ENCODE results near the gene DAB2IP. TPM values are rescaled to one million over a fixed set of nuclear protein-coding genes. Genes with fewer than 3 reads are reported as not detected.

DAB2IP gene
- total RNA-seq, 1 experiment from 2014 or later: 56.3 TPM

DNA sequence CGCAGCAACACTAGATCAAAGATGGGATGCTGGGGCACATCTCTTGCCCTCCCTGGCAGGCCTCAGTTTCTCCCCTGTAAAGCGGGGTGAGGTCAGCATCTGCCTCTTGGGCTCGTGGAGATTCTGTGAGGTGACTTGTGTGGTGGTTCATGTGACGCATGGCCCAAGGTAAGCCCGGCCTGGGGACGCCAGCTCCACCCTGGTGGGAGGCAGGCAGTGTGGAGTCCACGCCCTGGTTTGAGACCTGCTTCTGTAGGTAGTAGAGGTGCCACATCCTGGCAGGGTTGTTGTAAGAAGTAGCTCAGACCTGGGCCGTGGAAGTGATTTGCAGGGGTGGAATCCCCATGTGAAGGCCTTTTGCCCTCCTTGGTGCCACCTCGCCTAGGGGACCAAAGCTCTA lies 101.5 kb downstream of the DAB2IP start:
- no peak overlapping the region for H3K27ac Mint-ChIP-seq (ENCODE audit: unreplicated experiment)

DNA sequence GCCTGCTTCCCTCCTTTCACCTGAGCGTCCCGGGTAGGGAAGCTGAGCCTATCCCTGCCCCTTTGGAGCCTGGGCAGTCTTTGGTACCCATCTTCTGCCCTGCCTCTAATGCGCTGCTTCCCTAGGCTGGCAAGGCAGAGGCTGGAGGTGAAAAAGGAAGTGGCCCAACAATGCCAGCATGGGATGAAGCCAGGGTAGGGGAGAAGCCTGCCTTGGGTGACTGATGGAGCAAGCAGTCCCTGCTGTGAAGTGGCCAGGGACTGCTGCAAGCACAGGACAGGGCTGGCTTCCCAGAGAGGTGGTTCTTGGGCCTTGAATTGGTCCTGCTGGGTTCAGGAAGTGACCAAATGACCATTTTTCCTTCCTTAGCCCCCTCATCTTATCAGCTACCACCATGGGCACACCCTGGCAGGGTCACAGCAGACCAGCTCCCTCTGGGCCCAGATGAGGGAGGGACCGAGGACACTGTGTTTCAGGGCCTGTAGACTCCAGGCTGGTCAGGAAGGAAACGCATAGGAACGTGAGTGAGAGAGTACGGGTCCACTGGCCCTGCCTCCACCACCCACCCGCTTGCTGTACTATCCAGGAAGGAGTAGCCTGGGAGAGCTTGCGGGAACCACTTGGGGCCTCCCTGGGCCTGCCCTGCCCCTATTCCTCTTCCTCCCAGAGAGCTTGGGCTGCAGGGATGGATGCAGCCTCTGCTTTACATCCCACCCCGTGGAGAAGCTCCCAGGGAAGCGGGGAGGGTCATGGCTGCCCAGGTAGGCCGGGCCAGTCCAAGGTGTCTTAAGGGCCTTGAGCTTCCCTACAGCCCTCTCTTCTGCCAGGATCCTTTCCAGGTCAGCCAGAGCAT lies 102.6 kb downstream of the DAB2IP start:
- Mint-ChIP-seq H3K9me3 (ENCODE audit: low read depth, unreplicated experiment) (no peaks in the 10 kb centered on the region), H3K27me3 (ENCODE audit: unreplicated experiment) (no peaks in the 10 kb centered on the region), H3K27ac (ENCODE audit: unreplicated experiment) (no peak overlapping the region), H3K36me3 (ENCODE audit: insufficient read depth, unreplicated experiment) (peaks cover 24% of the 10 kb centered on the region), H3K4me1 (ENCODE audit: low read depth, unreplicated experiment) (peaks cover 28% of the 10 kb centered on the region), H3K4me3 (ENCODE audit: low read depth, unreplicated experiment) (no peak overlapping the region)
- TF ChIP-seq CTCF (IDR thresholded peaks at IDR 0.05; ENCODE audit: unreplicated experiment): no peak
- no TSS peak for BruUV-seq (replicated peaks)
- intact Hi-C loops (cut with micrococcal nuclease; ENCODE audit: unreplicated experiment): no loop called here
- no peak for DNase-seq
- CTCF ChIA-PET: no interaction called here

More for the DNA sequence above, 101.5 kb downstream of the DAB2IP start:
- H3K36me3 Mint-ChIP-seq (ENCODE audit: insufficient read depth, unreplicated experiment): peaks cover 19% of the 10 kb centered on the region
- peaks cover 30% of the 10 kb centered on the region for H3K4me1 Mint-ChIP-seq (ENCODE audit: low read depth, unreplicated experiment)
- BruUV-seq (replicated peaks): no TSS peak
- intact Hi-C loops (cut with micrococcal nuclease; ENCODE audit: unreplicated experiment): no loop called here
- CTCF ChIA-PET: interaction anchor here (1.1 kb wide), 1 partner anchor 66 kb away, joined by 3 read pairs; no protein-coding TSS in a partner anchor
- no peaks in the 10 kb centered on the region for H3K27me3 Mint-ChIP-seq (ENCODE audit: unreplicated experiment)
- DNase-seq: no peak
- H3K4me3 Mint-ChIP-seq (ENCODE audit: low read depth, unreplicated experiment): no peak overlapping the region
- no peak for TF ChIP-seq CTCF (IDR thresholded peaks at IDR 0.05; ENCODE audit: unreplicated experiment)
- H3K9me3 Mint-ChIP-seq (ENCODE audit: low read depth, unreplicated experiment): no peaks in the 10 kb centered on the region

- DNase-seq: no peak
- H3K4me1 Mint-ChIP-seq (ENCODE audit: low read depth, unreplicated experiment): peaks cover 21% of the 10 kb centered on the region
Measured at GRCh38 chr9:121754655-121755436, 103.4 kb downstream of the DAB2IP start.

GRCh38 chr9:121755581-121755980 lies 104.1 kb downstream of the DAB2IP start:
- no TSS peak for BruUV-seq (replicated peaks)
- Mint-ChIP-seq H3K9me3 (ENCODE audit: low read depth, unreplicated experiment) (no peaks in the 10 kb centered on the region), H3K36me3 (ENCODE audit: insufficient read depth, unreplicated experiment) (peaks cover 13% of the 10 kb centered on the region), H3K4me3 (ENCODE audit: low read depth, unreplicated experiment) (no peak overlapping the region), H3K27me3 (ENCODE audit: unreplicated experiment) (no peaks in the 10 kb centered on the region), H3K27ac (ENCODE audit: unreplicated experiment) (no peak overlapping the region), H3K4me1 (ENCODE audit: low read depth, unreplicated experiment) (peaks cover 14% of the 10 kb centered on the region)
- no peak for TF ChIP-seq CTCF (IDR thresholded peaks at IDR 0.05; ENCODE audit: unreplicated experiment)
- CTCF ChIA-PET: no interaction called here
- intact Hi-C loops (cut with micrococcal nuclease; ENCODE audit: unreplicated experiment): no loop called here
- DNase-seq: no peak

More at GRCh38 chr9:121754655-121755436, 103.4 kb downstream of the DAB2IP start:
- BruUV-seq (replicated peaks): no TSS peak
- Mint-ChIP-seq H3K36me3 (ENCODE audit: insufficient read depth, unreplicated experiment) (peaks cover 18% of the 10 kb centered on the region), H3K27me3 (ENCODE audit: unreplicated experiment) (no peaks in the 10 kb centered on the region), H3K27ac (ENCODE audit: unreplicated experiment) (no peak overlapping the region), H3K4me3 (ENCODE audit: low read depth, unreplicated experiment) (no peak overlapping the region), H3K9me3 (ENCODE audit: low read depth, unreplicated experiment) (no peaks in the 10 kb centered on the region)
- CTCF ChIA-PET: no interaction called here
- TF ChIP-seq CTCF (IDR thresholded peaks at IDR 0.05; ENCODE audit: unreplicated experiment): no peak
- intact Hi-C loops (cut with micrococcal nuclease; ENCODE audit: unreplicated experiment): no loop called here

All from Calu3 (cell line).